T-helper 1 cell treated with Interleukin-12 subunit alpha and Interleukin-12 subunit beta and Interleukin-4 antibody, amounts not matched to agents 30 μg/mL and 1 μg/mL, for 36 hours (primary cell): ENCODE results near the gene CXorf38.

ENCODE experiments used
- H3K27ac Mint-ChIP-seq: one replicate; pipeline ENCODE4 v1.8.0; 2021; ENCODE audit warnings: mild to moderate bottlenecking, mixed read lengths
- H3K27me3 Mint-ChIP-seq: one replicate; pipeline ENCODE4 v1.8.0; 2021; ENCODE audit warnings: low read depth, mixed read lengths
- H3K36me3 Mint-ChIP-seq: one replicate; pipeline ENCODE4 v1.8.0; 2021; ENCODE audit warnings: low read depth, mixed read lengths
- H3K4me1 Mint-ChIP-seq: one replicate; pipeline ENCODE4 v1.8.0; 2021; ENCODE audit warnings: low read depth, mixed read lengths
- H3K4me3 Mint-ChIP-seq: one replicate; pipeline ENCODE4 v1.8.0; 2021; ENCODE audit warnings: mild to moderate bottlenecking, moderate library complexity, mixed read lengths
- H3K9me3 Mint-ChIP-seq: one replicate; pipeline ENCODE4 v1.8.0; 2021; ENCODE audit warnings: mixed read lengths

Gene CXorf38

GRCh38 chrX:40651620-40652223 lies 4.4 kb upstream of the CXorf38 start:
- Mint-ChIP-seq H3K27me3 (no peaks in the 10 kb centered on the region), H3K36me3 (peaks cover 18% of the 10 kb centered on the region), H3K9me3 (no peaks in the 10 kb centered on the region), H3K4me1 (peaks cover 1% of the 10 kb centered on the region), H3K27ac (no peak overlapping the region), H3K4me3 (no peak overlapping the region)

DNA sequence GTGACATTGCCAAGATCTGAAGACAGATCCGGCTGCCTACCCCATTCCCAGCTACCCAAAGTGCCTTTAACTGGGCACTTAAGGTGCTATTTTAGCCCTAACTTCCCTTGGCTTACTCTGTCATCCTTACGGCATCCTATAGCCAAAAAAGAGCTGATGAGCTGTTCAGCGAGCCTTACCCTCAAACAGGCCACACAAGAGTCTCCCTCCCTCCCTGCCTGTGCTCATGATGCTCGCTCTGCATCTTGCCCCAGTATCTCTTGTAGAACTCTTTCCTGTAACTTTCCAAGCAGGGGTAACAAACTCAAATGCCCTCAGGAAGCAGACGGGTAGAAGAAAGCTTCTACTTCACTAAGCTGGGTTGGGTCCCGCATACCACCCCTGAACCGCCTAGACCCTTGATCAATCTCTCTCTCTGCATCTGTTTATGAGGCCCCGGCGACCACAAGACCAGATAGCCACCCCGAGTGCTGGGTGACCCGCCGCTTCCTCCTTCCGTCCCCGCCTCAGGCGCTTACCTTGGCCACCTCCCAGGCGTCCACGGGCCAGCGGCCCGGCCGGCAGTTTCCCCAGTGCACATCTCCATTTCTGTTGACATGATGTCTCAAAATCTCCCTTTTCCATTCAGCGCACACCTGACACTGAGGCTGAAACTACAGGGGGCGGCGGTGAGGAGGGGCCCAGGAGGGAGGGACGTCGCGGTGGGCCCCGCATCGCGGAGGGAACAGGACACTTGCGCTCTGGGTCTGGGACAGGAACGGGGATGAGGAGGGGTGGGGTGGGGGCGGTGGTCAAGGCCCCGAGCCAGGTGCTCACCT lies 663 bp downstream of the CXorf38 start:
- Mint-ChIP-seq H3K4me1 (peaks cover 22% of the 10 kb centered on the region), H3K9me3 (no peaks in the 10 kb centered on the region), H3K27me3 (no peaks in the 10 kb centered on the region), H3K4me3 (peak overlapping the region; percentile 95), H3K27ac (peak overlapping the region; percentile 93), H3K36me3 (peaks cover 31% of the 10 kb centered on the region)

DNA sequence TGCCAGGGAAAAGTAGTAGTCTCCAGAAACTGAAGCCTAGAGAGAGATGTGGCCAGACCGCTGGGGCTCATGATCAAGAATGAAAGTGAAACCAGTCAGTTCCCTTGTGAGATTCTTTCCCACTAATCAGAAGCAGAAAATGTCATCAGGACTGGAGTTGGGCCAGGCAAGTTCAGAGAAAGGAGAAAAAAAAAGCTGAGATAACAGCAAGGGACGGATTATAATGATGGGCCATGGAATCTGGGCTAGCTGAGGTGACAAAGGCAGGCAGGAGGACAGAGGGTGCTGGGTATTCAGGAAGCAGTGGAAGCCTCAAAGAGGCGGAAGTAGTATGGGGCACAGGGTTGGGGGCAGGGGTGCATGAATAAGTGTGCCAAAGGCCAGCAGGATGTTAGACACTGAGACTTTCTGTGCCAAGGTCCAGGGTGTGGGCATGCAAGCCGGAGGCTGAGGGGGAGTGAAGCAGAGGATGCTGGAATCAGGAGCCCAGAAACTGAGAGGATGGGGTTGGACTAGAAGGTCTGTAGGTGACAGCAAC lies 2.5 kb downstream of the CXorf38 start:
- peaks cover 28% of the 10 kb centered on the region for H3K36me3 Mint-ChIP-seq
- peak overlapping the region; percentile 100 for H3K4me3 Mint-ChIP-seq
- H3K4me1 Mint-ChIP-seq = peaks cover 21% of the 10 kb centered on the region
- H3K27ac Mint-ChIP-seq = peak overlapping the region; percentile 100
- H3K27me3 Mint-ChIP-seq = no peaks in the 10 kb centered on the region
- H3K9me3 Mint-ChIP-seq = no peaks in the 10 kb centered on the region

- no peaks in the 10 kb centered on the region for H3K9me3 Mint-ChIP-seq
- peak overlapping the region; percentile 75 for H3K27ac Mint-ChIP-seq
- no peaks in the 10 kb centered on the region for H3K27me3 Mint-ChIP-seq
- peak overlapping the region; percentile 100 for H3K4me3 Mint-ChIP-seq
- peaks cover 21% of the 10 kb centered on the region for H3K4me1 Mint-ChIP-seq
- peaks cover 28% of the 10 kb centered on the region for H3K36me3 Mint-ChIP-seq
Observed at GRCh38 chrX:40644176-40644575, 3.2 kb downstream of the CXorf38 start.

DNA sequence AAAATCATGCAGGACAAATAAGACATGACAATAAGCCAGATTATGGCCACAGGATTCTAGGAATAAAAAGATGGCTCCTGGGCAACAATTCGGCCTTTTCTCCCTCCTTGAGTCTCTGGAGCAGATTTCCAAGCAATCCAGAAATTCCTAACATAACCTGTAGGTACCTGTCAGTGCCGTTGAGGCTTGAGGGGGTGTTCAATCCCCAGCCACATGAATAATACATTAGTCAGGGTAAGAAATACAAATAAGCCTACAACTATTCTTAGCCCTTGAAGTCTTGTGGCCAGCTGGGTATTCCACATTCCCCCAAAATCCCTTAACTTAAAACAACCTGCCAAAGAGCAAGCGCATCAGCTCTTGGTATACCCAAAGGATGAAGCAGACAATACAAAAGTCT lies 9.7 kb downstream of the CXorf38 start:
- Mint-ChIP-seq H3K27me3 (no peaks in the 10 kb centered on the region), H3K36me3 (peaks cover 32% of the 10 kb centered on the region), H3K9me3 (no peaks in the 10 kb centered on the region), H3K4me1 (peaks cover 6% of the 10 kb centered on the region), H3K4me3 (no peak overlapping the region), H3K27ac (no peak overlapping the region)

- no peaks in the 10 kb centered on the region for H3K4me1 Mint-ChIP-seq
- H3K27me3 Mint-ChIP-seq = no peaks in the 10 kb centered on the region
- no peak overlapping the region for H3K4me3 Mint-ChIP-seq
- H3K27ac Mint-ChIP-seq = no peak overlapping the region
- H3K9me3 Mint-ChIP-seq = no peaks in the 10 kb centered on the region
- peaks cover 28% of the 10 kb centered on the region for H3K36me3 Mint-ChIP-seq
Observed at GRCh38 chrX:40632199-40632598, 15.2 kb downstream of the CXorf38 start.

DNA sequence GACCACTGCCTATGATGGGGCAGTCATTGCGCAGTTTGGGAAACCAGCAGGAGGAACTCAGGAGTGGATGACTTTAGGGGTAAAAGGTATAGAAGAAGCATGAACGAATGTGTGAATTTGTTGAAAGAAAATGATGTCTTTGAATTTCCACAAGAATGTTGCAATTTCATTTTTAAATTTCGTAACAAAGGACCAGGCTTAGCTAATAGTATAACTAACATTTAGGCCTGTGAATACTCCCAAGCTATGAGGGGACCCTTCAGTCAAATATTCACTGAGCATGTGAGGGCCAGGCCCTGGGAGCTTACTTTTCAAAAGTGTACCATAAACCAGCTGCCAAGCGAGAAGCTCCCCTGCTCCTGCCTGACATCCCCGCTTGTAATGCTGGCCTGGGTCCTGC lies 18.9 kb downstream of the CXorf38 start:
- H3K27ac Mint-ChIP-seq = no peak overlapping the region
- no peaks in the 10 kb centered on the region for H3K9me3 Mint-ChIP-seq
- no peaks in the 10 kb centered on the region for H3K4me1 Mint-ChIP-seq
- no peak overlapping the region for H3K4me3 Mint-ChIP-seq
- H3K36me3 Mint-ChIP-seq = peaks cover 15% of the 10 kb centered on the region
- H3K27me3 Mint-ChIP-seq = no peaks in the 10 kb centered on the region

GRCh38 chrX:40625294-40625693 lies 22.1 kb downstream of the CXorf38 start:
- Mint-ChIP-seq H3K9me3 (no peaks in the 10 kb centered on the region), H3K36me3 (peaks cover 5% of the 10 kb centered on the region), H3K4me3 (no peak overlapping the region), H3K27ac (no peak overlapping the region), H3K27me3 (no peaks in the 10 kb centered on the region), H3K4me1 (no peaks in the 10 kb centered on the region)

DNA sequence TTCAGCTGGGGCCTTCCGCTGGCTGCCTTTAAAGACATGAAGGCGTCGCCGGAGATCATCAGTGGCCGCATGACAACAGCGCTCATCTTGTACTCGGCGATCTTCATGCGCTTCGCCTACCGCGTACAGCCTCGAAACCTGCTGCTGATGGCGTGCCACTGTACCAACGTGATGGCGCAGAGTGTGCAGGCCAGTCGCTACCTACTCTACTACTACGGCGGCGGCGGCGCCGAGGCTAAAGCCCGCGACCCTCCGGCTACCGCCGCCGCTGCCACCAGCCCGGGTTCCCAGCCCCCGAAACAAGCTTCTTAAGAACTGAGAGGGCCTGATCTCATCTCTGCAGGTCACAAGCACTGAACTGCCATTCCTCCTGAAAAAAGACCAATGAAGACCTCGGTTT lies 23.7 kb downstream of the CXorf38 start:
- H3K36me3 Mint-ChIP-seq = peaks cover 5% of the 10 kb centered on the region
- H3K4me1 Mint-ChIP-seq = no peaks in the 10 kb centered on the region
- H3K9me3 Mint-ChIP-seq = no peaks in the 10 kb centered on the region
- H3K4me3 Mint-ChIP-seq = no peak overlapping the region
- no peaks in the 10 kb centered on the region for H3K27me3 Mint-ChIP-seq
- no peak overlapping the region for H3K27ac Mint-ChIP-seq

DNA sequence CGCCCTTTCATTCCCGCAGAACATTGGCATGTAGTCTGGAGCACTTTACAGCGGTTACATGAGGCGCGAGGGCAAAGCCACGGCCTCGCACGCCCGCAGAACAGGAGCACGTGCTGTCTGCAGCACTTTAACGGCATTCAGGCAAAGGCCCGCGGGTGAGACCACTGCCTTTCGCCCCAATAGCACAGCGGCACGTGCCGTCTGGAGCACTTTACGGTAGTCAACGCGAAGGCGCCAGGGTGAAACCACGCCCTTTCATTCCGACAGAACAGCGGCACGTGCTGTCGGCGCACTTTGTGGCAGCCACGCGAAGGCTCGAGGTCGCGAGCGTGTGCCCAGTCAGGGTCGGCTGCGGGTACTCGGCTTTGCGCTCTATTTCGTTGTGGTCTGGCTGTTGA lies 24.2 kb downstream of the CXorf38 start, which contains the start of gene MPC1L:
Gene MPC1L (plus strand): TSS at position 290 of the 398 bp plus-strand sequence. CDS start 138 bp downstream, outside the sequence.
- no peak within 1 kb of the TSS for H3K27ac Mint-ChIP-seq
- no peaks in the 10 kb centered on the region for H3K9me3 Mint-ChIP-seq
- H3K4me3 Mint-ChIP-seq = no peak within 1 kb of the TSS
- no peaks in the 10 kb centered on the region for H3K27me3 Mint-ChIP-seq
- H3K36me3 Mint-ChIP-seq = peaks cover 3% of the 10 kb centered on the region
- H3K4me1 Mint-ChIP-seq = no peaks in the 10 kb centered on the region

DNA sequence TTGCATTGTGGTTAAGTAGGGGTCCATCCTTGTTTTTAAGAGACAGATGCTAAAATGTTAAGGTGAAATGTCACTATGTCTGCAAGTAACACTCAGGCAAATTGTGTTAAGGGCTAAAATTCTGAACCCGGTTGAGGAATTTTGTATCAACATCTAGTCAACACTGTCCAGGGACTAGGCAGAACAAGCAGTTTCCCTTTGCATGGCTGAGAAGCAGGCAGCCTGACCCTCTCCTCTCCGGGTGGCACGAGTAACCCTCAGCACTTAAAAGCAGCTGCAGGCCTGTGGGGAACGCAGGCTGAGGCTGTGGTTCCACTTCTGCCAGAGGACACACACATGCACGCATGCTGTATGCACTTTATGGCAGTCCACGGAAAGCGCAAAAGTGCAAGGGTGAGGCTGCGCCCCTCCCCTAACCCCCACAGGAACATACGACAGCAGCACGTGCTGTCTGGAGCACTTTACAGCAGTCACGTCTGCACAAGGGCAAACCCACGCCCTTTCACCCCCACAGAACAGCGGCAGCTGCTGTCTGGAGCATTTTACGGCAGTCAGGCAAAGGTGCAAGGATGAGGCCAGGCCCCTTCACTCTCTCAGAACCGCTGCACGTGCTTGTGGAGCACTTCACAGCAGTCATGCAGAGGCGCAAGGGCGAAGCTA lies 24.8 kb downstream of the CXorf38 start:
- Mint-ChIP-seq H3K27me3 (no peaks in the 10 kb centered on the region), H3K4me3 (no peak overlapping the region)

GRCh38 chrX:40617566-40617965 lies 29.8 kb downstream of the CXorf38 start:
- H3K27me3 Mint-ChIP-seq = no peaks in the 10 kb centered on the region
- no peak overlapping the region for H3K27ac Mint-ChIP-seq
- no peaks in the 10 kb centered on the region for H3K4me1 Mint-ChIP-seq
- H3K36me3 Mint-ChIP-seq = no peaks in the 10 kb centered on the region
- no peak overlapping the region for H3K4me3 Mint-ChIP-seq
- no peaks in the 10 kb centered on the region for H3K9me3 Mint-ChIP-seq

More for the DNA sequence above, 24.8 kb downstream of the CXorf38 start:
- H3K9me3 Mint-ChIP-seq = no peaks in the 10 kb centered on the region
- H3K4me1 Mint-ChIP-seq = no peaks in the 10 kb centered on the region
- H3K36me3 Mint-ChIP-seq = peaks cover 2% of the 10 kb centered on the region
- no peak overlapping the region for H3K27ac Mint-ChIP-seq

- Mint-ChIP-seq H3K4me3 (no peak overlapping the region), H3K27ac (no peak overlapping the region), H3K9me3 (no peaks in the 10 kb centered on the region)
Observed at GRCh38 chrX:40615976-40616375, 31.4 kb downstream of the CXorf38 start.

GRCh38 chrX:40612511-40612910 lies 34.9 kb downstream of the CXorf38 start:
- Mint-ChIP-seq H3K4me3 (no peak overlapping the region), H3K4me1 (no peaks in the 10 kb centered on the region), H3K36me3 (no peaks in the 10 kb centered on the region), H3K9me3 (no peaks in the 10 kb centered on the region), H3K27me3 (no peaks in the 10 kb centered on the region), H3K27ac (no peak overlapping the region)

More at GRCh38 chrX:40615976-40616375, 31.4 kb downstream of the CXorf38 start:
- Mint-ChIP-seq H3K4me1 (no peaks in the 10 kb centered on the region), H3K36me3 (no peaks in the 10 kb centered on the region), H3K27me3 (no peaks in the 10 kb centered on the region)
